Activated gamma-delta T cell (primary cell): Measurements from ENCODE around the gene SEPTIN12.

Experiments used
- DNase-seq: peaks from one replicate; lab custom pipeline; 2025; lab: John Stamatoyannopoulos, UW

Gene SEPTIN12

DNA sequence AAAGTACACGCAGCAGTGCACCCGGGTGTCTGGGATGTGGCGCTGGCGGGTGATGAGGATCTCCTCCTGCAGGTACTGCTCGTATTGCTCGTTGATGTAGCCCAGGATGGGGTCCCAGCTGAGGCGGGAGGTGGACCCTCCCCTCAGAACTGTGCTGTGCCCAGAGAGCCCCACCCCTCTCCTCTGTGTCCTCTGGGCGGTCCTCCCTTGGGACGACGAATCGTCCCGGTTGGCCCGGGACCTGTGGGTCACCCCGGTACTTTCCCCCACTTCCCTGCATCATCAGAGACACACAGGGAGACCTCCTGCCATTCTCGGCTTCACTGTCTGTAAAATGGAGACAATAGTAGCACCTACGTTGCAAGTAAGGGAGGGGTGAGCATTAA is 4.2 kb downstream of the SEPTIN12 start:
- DNase-seq: no peak

DNA sequence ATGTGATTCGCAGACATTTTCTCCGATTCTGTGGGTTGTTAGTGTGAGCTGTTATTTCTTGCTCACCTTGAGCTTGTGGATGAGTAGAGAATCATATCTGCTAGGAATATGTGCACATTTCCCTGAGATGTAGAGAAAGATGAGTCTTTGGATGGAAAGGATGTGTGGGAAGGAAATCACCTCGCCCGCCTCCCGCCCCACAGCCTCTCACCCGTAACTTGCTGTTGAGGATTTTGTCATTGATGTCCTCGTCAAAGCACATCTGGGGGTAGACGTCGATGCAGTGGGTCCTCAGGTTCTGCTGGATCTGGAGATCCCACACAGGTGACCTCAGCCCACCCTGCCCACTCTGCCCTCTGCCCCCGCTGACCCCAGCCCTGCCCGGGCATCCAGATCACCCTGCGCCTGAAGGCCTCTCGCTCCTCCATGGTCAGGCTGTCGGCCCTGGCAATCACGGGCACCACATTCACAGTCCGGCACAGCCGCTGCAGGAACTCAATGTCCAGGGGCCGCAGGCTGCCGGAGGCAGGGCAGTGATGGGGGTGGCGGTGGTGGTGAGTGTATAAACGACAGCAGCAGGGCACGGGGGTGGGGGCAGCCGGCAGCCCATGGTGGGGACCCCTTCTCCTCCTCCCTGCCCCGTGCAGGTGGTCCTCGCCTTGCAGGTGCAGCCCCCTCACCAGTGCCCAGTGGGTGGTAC is 4.7 kb downstream of the SEPTIN12 start:
- DNase-seq: no peak

DNA sequence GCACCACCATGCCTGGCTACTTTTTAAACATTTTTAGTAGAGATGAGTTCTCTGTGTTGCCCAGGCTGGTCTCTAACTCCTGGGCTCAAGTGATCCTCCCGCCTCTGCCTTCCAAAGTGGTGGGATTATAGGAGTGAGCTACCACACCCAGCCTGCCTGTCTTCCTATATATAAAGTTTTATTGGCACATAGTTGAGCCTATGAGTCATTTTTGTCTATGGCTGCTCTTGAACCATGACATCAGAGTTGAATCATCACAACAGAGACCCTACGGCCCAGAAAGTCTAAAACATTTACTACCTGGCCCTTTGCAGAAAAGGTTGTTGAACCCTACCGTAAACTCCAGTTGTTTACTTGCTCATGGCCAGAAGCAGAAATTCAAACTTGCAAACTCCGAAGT is 7.9 kb downstream of the SEPTIN12 start:
- DNase-seq: no peak

DNA sequence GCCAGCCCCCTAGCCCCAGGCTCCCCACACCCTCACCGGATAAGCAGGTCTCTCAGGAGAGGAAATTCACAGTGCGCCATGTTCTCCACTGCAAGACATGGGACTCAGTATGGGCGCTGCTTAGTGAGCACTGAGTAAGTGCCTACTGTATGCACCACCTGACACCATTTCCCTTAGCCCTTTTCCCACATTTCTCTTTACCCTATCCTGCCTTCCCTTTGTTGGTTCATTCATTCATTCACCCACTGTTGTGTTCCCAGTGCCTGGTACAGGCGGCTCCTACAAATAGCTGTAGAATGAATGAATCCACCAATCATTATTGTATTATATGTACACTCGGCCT is 10.1 kb downstream of the SEPTIN12 start:
- no peak for DNase-seq

DNA sequence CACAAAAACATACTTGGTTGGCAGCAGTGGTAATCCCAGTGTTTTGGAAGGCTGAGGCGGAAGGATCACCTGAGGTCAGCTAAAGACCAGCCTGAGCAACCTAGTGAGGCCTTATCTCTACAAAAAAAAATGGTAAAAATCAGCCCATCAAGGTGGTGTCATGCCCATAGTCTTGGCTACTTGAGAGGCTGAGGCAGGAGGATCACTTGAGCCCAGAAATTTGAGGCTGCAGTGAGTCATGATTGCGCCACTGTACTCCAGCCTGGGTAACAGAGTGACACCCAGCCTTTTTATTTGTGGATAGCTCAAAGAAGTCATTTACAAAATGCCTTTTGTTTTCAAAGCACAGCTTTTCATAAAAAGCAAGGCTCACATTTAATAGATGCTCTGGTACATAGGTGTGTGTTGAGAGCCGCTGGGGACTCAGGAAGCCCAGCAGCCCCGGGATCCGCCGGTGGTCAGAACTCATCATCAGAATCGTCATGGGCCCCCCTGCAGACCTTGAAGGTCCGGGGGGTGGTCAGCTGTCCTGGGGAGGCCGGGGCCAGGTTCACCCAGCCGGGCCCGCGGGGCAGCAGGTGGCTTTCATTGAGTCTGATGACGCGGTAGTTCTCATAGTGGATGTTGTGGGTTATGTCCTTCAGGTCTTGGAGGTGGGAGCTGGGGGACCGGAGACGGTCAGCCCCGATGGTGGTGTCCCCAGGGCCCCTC is 10.7 kb downstream of the SEPTIN12 start:
- no peak for DNase-seq

DNA sequence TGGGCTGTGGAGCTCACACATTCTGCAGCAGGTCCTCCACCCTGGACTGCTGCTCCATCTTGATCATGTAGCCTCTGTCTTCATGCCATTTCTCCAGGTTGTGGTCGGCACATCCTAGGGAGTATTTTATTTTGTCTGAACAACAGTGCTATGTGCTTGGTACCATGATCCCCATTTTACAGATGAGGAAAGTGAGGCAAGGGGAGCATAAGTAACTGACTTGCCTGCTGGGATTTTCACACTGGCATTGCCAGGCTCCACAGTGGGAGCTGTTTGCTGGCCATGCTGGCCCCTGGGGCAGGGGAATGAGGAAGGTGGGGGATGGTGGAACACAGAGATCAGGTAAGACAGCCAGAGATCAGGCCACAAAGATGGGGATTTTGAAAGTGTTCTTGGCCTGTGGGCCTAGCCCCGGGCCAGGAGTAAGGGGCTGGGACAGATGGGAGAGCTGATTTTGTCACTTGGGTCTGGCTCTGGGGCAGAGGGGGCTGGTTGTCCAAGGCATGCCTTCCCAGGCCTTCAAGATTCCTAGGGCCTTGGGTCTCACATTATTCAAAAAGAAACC is 11.9 kb downstream of the SEPTIN12 start:
- DNase-seq: no peak

DNA sequence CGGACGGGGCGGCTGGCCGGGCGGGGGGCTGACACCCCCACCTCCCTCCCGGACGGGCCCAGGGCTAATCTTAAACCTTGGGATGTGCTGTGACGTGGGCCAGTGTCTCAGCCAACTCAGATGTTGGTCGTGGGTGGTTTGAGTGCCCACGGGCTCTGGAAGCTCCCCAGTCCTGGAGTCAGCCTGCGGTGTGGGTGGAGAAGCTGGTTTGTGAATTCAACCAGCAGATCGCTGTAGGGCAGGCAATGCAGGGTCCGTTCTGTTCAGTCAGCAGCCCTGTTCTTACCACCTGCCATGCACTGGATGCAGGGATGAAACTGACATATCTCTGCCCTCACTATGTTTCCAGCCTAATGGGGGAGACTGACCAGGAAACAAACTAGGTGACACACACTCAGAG is 13.1 kb downstream of the SEPTIN12 start:
- no peak for DNase-seq

DNA sequence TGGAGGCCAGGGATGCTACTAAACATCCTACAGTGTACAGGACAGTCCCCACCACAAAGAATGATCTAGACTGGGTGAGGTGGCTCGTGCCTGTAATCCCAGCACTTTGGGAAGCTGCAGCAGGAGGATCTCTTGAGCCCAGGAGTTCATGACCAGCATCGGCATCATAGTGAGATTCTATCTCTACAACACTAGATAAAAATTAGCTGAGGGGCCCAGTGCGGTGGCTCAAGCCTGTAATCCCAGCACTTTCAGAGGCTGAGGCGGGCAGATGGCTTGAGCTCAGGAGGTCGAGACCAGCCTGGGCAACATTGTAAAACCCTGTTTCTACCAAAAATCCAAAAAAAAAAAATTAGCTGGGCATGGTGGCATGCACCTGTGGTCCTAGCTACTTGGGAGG is 15.8 kb downstream of the SEPTIN12 start:
- DNase-seq: no peak

DNA sequence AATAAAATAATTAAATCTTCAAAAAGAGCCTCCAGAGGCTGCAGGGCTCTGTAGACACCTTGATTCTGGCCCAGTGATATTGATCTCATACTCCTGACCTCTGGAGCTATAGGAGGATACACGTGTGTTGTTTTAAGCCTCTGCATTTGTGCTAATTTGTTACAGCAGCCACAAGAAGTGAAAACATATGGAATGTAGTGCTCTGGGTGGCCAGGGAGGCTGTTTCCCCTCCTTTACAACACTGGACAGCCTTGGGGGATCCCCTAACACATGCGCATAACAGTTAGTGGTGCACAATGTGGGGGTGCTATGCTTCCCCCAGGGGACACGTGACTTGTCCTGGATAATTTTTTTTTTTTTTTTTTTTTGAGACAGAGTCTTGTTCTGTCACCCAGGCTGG is 16.5 kb downstream of the SEPTIN12 start:
- no peak for DNase-seq

DNA sequence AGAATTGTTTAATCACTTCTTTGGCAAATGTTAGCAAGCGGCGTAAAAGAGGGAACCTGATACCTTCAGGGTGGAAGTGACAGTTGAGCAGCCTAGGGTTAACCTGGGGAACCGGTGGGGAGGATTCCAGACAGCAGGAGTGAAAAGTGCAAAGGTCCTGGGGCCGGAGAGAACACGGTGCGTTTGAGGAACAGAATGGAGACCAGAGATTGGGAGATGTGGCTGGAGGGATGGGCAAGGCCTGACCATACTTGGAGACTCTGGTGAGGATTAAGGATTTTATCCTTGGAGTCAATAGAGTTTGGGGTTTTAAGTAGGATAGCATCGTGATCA is 18.9 kb downstream of the SEPTIN12 start:
- no peak for DNase-seq

DNA sequence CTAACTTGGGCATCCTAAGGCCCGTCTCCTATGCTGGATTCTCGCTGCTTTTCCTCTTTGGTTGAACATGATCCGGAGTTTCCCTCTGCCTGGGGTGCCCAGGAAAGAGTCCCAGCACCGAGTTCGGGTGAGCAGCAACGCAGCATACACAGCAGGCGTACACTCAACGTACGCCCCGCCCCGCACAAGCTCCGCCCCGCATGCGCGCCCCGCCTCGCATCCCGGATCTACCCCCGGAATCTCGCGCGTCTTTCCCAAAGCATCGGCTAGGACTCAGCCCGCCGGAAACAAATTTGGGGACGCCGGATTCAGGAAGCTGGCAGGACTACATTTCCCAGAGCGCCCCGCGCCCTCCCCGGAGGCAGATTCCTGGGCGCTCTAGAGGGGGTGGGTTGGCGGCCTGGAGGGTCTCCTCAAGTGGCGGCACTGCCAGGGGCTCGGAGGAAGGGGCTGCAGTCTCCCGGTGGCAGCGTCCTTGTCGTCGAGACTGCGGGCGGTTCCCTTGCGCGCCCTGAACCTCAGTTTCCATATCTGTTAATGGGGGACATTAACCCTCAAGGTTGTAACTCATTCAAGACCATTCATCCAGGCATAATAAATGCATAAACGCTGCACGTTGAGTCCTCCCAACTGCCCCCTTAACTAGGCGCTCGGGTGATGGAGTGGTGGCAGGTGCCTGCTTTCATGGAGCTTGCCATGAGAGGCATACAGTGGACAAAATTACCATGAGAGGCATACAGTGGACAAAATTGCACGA is 19.4 kb downstream of the SEPTIN12 start:
- peak; percentile 63 for DNase-seq

DNA sequence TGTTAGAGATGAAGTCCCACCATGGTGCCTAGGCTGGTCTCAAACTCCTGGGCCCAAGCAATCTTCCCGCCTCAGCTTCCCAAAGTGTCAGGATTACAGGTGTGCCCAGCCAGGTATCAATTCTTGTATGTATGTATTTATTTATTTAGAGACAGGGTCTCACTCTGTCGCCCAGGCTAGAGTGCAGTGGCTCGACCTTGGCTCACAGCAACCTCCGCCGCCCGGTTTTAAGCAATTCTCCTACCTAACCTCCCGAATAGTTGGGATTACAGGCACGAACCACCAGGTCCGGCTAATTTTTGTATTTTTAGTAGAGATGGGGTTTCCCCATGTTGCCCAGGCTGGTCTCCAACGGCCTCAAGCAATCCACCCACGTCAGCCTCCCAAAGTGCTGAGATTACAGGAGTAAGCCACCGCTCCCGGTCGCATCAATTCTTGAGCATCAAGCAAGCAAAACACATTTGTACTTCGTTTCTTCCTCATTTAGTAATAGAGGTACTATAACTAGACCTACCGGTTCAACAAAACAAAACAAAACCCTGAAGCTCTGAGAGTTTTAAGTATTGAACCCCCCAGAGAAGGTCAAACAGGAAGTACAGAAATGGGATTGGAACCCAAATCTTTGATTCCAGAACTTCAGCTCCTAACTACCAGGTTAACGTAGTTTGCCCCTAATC is 20.1 kb downstream of the SEPTIN12 start:
- DNase-seq: no peak

DNA sequence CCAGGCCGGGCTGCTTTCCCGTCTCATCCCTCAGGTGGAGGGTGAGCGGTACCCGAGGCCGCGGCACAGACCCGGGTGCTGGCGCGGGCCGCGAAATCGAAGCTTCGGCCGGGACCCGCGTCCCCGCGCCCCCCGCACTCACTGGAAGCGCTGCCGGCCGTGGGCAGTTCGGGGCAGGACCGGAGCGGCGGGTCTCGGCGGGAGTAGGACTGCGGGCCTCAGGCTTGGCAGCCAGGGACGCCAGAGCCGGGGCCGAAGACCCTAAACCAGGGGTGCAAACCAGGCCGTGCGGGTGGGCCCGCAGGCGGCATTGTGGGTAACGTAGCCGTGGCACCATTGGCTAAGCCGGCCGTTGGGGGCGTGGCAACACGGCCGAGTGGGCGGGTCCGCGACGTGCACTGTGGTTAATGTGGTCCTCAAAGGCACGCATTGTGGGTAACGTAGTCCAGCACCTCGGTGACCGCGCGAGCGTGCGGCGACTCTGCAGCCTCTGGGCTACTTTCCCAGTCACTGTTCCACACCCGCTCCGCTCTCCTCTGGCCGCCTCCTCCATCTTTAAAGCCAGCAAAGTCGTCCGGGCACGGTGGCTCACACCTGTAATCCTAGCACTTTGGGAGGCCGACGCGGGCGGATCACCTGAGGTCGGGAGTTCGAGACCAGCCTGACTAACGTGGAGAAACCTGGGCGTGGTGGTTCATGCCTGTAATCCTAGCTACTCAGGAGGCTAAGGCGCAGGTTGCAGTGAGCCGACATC is 21.1 kb downstream of the SEPTIN12 start, which contains the start of gene ZNF500:
Gene ZNF500 (minus strand): TSS at position 288 of the 754 bp plus-strand sequence. CDS start 1,184 bp downstream, outside the sequence.
- peak; percentile 90 for DNase-seq

DNA sequence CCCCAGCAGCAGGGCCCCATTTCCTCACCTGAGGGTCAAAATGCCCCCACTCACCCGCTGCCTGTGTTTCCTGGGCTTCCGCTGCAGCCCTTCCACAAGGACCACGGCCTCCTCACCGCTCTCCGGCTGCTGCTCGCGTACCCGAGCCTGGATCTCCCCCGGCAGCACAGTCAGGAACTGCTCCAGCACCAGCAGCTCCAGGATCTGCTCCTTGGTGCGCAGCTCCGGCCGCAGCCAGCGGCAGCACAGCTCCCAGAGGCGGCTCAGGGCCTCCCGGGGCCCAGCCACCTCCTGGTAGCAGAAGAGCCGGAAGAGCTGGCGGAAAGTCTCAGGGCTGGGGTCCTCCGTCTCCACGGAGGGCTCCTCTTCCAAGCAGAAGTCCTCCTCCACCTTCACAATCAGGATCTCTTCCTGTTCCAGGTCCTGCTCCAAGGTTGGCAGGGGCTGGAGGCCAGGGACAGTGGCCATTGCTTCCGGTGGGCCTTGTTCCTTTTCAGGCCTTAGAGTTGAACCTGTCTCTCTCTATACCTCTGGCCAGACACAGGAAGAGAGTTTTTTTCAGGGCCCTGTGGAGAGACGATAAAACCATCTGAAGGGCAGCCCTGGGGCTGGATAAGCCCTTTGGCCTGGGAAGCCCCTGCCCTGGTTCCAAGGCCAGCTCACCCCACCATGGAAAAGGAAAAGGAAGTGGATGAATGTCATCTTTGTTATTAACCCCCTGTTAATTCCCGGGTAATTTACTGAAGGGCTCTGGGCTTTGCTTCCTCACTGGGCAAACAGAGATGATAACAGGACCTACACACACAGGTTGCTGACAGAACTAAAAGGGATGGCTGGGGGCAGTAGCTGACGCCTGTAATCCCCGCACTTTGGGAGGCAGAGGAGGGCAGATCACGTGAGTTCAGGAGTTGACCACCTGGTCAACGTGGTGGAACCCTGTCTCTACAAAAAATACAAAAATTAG is 22.4 kb downstream of the SEPTIN12 start:
- DNase-seq: no peak

DNA sequence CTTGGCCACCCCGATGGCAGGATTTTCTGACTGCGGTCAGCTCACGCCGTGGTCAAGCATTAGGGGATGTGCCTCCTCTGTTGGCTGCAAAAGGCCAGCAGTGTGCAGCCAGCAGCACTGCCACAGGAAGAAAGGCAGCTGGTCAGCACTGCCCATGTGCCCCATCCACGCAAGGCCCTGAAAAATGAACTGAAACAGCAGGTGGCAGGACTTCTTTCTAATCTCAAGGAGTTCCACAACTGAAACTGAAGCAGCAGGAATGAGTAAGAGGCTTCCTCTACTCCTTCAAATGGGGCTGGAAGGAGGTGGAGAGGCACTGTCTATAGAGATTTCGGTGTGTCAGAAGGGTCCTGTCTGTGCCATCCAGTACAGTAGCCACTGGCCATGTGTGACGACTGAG is 24.4 kb downstream of the SEPTIN12 start:
- DNase-seq: no peak

DNA sequence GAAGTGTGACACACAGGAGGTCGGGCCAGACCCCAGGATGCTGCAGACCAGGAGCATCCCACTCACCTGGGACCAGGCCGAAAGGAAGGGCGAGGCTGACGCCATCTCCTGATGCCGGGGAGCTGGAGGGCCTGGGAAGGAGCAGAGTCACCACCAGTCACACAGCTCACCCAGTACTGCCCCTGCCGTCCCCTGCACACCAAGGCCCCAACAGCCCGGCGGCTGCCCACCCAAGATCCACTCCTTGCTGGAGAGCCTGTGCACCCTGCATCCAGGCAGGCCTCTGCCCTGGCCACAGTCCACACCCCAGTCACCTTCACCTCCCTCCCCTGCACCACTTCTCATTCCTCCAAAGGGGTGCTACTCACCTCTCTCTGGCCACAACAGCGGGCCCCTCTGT is 25.9 kb downstream of the SEPTIN12 start:
- DNase-seq: no peak

DNA sequence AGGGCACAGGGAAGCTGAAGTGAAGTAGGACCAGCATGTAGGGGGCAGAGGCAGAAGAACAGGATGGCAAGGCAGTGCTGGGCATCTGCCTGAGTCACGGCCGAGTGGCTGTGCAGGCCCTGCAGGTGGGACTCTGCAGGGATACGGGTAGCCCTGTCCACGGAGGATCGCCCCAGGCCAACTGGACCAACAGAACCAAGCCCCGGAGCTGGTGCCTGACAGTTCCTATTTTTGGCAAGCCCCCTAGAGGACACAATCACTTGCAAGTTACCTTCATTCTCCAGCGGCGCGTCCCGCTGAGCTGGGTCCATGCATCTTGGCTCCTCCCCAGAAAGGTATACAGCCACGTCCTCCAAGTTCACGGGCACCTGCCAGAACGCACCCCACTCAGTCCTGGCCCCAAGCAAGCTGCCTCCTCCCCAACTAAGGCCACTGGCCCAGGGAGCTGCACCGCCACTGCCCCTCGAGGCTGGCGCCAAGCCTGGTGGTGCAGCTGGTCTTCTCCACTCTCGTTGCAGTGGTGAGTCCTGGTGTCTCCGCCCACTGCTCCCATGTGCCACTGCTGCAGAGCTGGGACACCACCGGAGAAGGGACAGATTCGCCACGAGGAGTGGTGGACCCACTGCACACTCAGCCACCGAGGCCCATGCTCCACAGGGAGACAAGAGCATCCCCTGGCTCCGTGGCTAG is 27.8 kb downstream of the SEPTIN12 start:
- DNase-seq: no peak

DNA sequence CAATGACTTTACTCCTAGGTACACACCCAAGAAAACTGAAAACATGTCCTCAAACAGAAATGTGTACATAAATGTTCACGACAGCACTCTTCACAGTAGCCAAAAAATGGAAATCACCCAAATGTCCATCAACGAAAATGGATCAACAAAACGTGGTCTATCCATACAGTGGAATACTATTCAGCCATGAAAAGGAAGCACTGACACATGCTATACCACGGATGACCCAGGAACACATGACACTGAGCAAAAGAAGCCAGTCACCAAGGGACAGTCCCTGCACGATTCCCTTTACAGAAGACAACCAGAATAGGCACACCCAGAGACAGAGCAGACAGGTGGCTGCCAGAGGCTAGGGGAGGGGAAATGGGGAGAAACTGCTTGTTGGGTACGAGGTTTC is 32.5 kb downstream of the SEPTIN12 start:
- DNase-seq: no peak

DNA sequence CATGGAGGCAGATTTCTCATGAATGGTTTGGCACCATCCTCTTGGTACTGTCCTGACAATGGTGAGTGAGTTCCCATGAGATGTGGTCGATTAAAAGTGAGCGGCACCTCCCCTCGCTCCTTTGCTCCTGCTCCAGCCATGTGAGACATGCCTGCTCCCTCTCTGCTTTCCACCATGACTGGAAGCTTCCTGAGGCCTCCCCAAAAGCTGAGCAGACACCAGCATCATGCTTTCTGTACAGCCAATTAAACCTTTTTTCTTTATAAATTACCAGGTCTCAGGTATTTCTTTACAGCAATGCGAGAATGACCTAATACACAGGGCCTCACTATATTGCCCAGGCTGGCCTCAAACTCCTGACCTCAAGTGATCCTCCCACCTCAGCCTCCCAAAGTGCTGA is 33.3 kb downstream of the SEPTIN12 start:
- DNase-seq: no peak

DNA sequence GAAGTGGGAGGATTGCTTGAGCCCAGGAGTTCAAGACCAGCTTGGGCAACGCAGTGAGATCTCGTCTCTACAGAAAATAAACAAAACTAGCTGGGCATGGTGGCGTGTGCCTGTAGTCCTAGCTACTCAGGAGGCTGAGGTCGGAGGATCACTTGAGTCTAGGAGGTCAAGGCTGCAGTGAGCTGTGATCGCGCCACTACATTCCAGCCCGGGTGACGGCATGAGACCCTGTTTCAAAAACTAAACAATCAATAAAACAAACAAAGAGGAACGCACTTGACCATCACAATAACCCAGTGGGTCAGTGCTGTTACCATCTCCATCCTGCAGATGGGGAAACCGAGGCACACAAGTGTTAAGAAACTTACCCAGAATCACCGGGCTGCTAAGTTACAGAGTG is 34.9 kb downstream of the SEPTIN12 start:
- no peak for DNase-seq
